T-cell (primary cell): ENCODE results near the gene PDZRN3. TPM values are rescaled to one million over a fixed set of nuclear protein-coding genes. Genes with fewer than 3 reads are reported as not detected.

Source experiments
- ATAC-seq, 4 experiments: fragments of 200-7000 bp in 3 of 4; fragments of 150-1000 bp in 1 of 4; cut with Tn5 transposase; replicated peaks in 1 of 4; 1 replicate in 3 of 4; 2 replicates in 1 of 4; pipeline ENCODE4 v1.10.0; 2021; ENCODE audit warnings: moderate library complexity in 3 of 4, mild to moderate bottlenecking in 2 of 4, moderate number of reproducible peaks in 1 of 4
- CTCF ChIA-PET, 2 donors: fragments of 300-600 bp; sonication (Branson Sonifier 250); formaldehyde crosslinking; loops; one replicate each; lab custom pipeline; 2022; ENCODE audit warnings: antibody characterized with exemption in 2 of 2; lab: Charles Lee
- POLR2A ChIA-PET, 2 donors: fragments of 300-600 bp; sonication (Branson Sonifier 250); formaldehyde crosslinking; loops; one replicate each; lab custom pipeline; 2022; ENCODE audit warnings: antibody characterized with exemption in 2 of 2; lab: Charles Lee
- DNase-seq, 35 experiments: peaks; one replicate each; pipeline versions ENCODE4 v3.0.0 to v3.0.0-alpha.2; 2013 to 2023
- H3K27ac ChIP-seq: one replicate; pipeline ENCODE4 v1.5.1; 2013; ENCODE audit warnings: low read length
- H3K27me3 ChIP-seq, 2 experiments: replicated peaks in 1 of 2; 1 replicate in 1 of 2; 2 replicates in 1 of 2; pipeline versions ENCODE4 v1.6.1 to v1.7.0; 2013; ENCODE audit warnings: low read length in 1 of 2, mixed read lengths in 1 of 2; ENCODE audit not compliant: control insufficient read depth in 2 of 2, insufficient read depth in 2 of 2; ENCODE audit errors: extremely low read depth in 1 of 2
- H3K36me3 ChIP-seq, 2 donors: 1 replicate in 1 of 2; 2 replicates in 1 of 2; pipeline versions ENCODE4 v1.6.1 to v1.7.0; 2013; ENCODE audit warnings: low read length in 1 of 2; ENCODE audit not compliant: control insufficient read depth in 2 of 2, insufficient read depth in 1 of 2; ENCODE audit errors: extremely low read depth in 1 of 2
- H3K4me1 ChIP-seq, 2 experiments: 1 replicate in 1 of 2; 2 replicates in 1 of 2; pipeline versions ENCODE4 v1.6.1 to v1.7.0; 2013; ENCODE audit warnings: low read length in 2 of 2, mixed read lengths in 1 of 2; ENCODE audit not compliant: insufficient read depth in 2 of 2, control insufficient read depth in 1 of 2; ENCODE audit errors: extremely low read depth in 1 of 2
- H3K4me3 ChIP-seq, 2 donors: 1 replicate in 1 of 2; 2 replicates in 1 of 2; pipeline versions ENCODE4 v1.5.1 to v1.7.0; 2013; ENCODE audit warnings: mild to moderate bottlenecking in 2 of 2, low read length in 1 of 2, moderate library complexity in 1 of 2; ENCODE audit not compliant: control insufficient read depth in 1 of 2; ENCODE audit errors: extremely low read depth in 1 of 2
- H3K9me3 ChIP-seq: 2 replicates; pipeline ENCODE4 v1.7.0; 2013
- H3K27ac Mint-ChIP-seq, 2 donors: one replicate each; pipeline ENCODE4 v1.8.0; 2020 to 2021; ENCODE audit warnings: mild to moderate bottlenecking in 2 of 2, mixed read lengths in 2 of 2
- H3K27me3 Mint-ChIP-seq, 2 donors: one replicate each; pipeline ENCODE4 v1.8.0; 2021 to 2022; ENCODE audit warnings: mixed read lengths in 2 of 2
- H3K36me3 Mint-ChIP-seq: one replicate; pipeline ENCODE4 v1.8.0; 2021; ENCODE audit warnings: mixed read lengths
- H3K4me1 Mint-ChIP-seq, 3 donors: one replicate each; pipeline ENCODE4 v1.8.0; 2020 to 2022; ENCODE audit warnings: mixed read lengths in 3 of 3, mild to moderate bottlenecking in 1 of 3
- H3K4me3 Mint-ChIP-seq, 3 donors: one replicate each; pipeline ENCODE4 v1.8.0; 2020 to 2022; ENCODE audit warnings: mild to moderate bottlenecking in 3 of 3, mixed read lengths in 3 of 3, moderate library complexity in 3 of 3
- H3K9me3 Mint-ChIP-seq, 3 donors: one replicate each; pipeline ENCODE4 v1.8.0; 2020 to 2022; ENCODE audit warnings: mixed read lengths in 3 of 3
- WGBS: methylation state at CpG from one replicate; pipeline ENCODE4 v1.1.5; 2013; ENCODE audit warnings: missing lambda C conversion rate; ENCODE audit not compliant: insufficient coverage; 5-methylcytosine and 5-hydroxymethylcytosine counted together
- total RNA-seq, 35 experiments: library from RNA in 6 of 35; stranded (reverse) in 6 of 35; fragments of 120-200 nt in 1 of 35; gene quantifications; one replicate each; pipeline versions ENCODE4 v1.2.1 to v1.2.4 and lab custom pipeline; 2013 to 2026

PDZRN3 gene
- total RNA-seq, 5 donors from 2014 or later (not counting 1 experiment from before 2014, with no cell fraction given), result 0.16 to 0.73 (median 0.18) TPM; not detected in 2

DNA sequence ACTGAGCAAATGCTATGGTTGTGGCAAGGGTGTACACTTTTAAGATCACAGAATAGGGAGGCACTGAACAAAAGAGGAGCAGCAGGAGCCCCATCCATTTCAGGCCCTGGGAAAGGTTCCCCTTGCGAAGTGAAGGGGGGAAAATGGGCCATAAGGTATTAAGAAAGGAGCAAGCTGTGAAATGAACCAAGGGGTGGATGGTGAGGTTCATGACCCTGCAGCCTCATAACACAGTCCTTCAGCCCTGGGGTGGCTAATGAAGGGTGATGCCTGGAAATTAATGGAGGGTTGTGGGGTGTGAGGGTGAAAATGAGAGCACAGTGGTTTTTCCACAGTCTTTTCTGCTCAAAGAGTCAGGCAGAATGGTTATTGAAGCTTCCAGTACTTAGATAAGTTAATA lies 150.1 kb downstream of the PDZRN3 start:
- POLR2A ChIA-PET, result no interaction called here

DNA sequence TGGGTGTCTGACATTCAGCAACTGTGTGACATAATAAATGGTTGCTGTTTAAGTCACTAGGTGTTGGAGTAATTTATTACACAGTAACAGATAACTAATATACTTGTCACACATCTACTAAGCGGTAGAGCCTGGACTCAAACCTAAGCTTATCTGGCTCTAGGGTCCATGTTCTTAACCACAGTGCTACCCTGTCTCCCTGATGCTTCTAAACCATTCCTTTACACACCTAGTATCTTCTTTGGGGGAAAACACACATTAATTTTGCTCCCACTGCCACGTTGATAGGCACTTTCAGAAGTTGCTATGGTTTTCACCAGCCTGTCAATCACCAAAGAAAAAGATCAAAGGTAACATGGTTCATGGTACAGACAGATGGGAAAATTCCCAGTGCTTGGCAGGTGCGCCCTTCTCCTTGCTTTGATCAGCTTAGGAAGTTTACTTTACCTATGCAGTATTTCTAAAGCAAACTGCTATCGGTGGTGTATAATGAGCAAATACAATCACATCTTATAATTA lies 150.8 kb downstream of the PDZRN3 start:
- no peaks in the 10 kb centered on the region for H3K36me3 Mint-ChIP-seq
- Histone ChIP-seq H3K4me3 (no peak overlapping the region), H3K27ac (no peak overlapping the region), H3K9me3 (peaks cover 7% of the 10 kb centered on the region), H3K4me1 (no peaks in the 10 kb centered on the region), H3K36me3 (no peaks in the 10 kb centered on the region), H3K27me3 (peaks cover 0 to 6% of the 10 kb centered on the region in 2 experiments)
- ChIA-PET CTCF (no interaction called here), POLR2A (no interaction called here)
- H3K27ac Mint-ChIP-seq, result no peak overlapping the region
- no peak overlapping the region for H3K4me3 Mint-ChIP-seq
- no peak for DNase-seq
- 88% methylated on average over 1 of the region's 4 CpGs for WGBS
- H3K27me3 Mint-ChIP-seq, result peaks cover 3 to 30% of the 10 kb centered on the region in 2 donors
- peaks cover 0 to 5% (median 4%) of the 10 kb centered on the region in 3 donors for H3K9me3 Mint-ChIP-seq
- no peaks in the 10 kb centered on the region for H3K4me1 Mint-ChIP-seq
- ATAC-seq, result no peak

More for the DNA sequence above, 150.1 kb downstream of the PDZRN3 start:
- Histone ChIP-seq H3K27me3 (peaks cover 0 to 6% of the 10 kb centered on the region in 2 experiments), H3K36me3 (no peaks in the 10 kb centered on the region), H3K27ac (no peak overlapping the region), H3K4me3 (no peak overlapping the region), H3K9me3 (peaks cover 7% of the 10 kb centered on the region), H3K4me1 (no peaks in the 10 kb centered on the region)
- CTCF ChIA-PET, result no interaction called here
- no CpG with 5 or more reads among the region's 1 CpG for WGBS
- peaks cover 0 to 5% (median 4%) of the 10 kb centered on the region in 3 donors for H3K9me3 Mint-ChIP-seq
- ATAC-seq (no peak), DNase-seq (no peak)
- H3K4me3 Mint-ChIP-seq, result no peak overlapping the region
- no peaks in the 10 kb centered on the region for H3K4me1 Mint-ChIP-seq
- H3K27me3 Mint-ChIP-seq, result peaks cover 3 to 36% of the 10 kb centered on the region in 2 donors
- H3K27ac Mint-ChIP-seq, result no peak overlapping the region
- no peaks in the 10 kb centered on the region for H3K36me3 Mint-ChIP-seq

DNA sequence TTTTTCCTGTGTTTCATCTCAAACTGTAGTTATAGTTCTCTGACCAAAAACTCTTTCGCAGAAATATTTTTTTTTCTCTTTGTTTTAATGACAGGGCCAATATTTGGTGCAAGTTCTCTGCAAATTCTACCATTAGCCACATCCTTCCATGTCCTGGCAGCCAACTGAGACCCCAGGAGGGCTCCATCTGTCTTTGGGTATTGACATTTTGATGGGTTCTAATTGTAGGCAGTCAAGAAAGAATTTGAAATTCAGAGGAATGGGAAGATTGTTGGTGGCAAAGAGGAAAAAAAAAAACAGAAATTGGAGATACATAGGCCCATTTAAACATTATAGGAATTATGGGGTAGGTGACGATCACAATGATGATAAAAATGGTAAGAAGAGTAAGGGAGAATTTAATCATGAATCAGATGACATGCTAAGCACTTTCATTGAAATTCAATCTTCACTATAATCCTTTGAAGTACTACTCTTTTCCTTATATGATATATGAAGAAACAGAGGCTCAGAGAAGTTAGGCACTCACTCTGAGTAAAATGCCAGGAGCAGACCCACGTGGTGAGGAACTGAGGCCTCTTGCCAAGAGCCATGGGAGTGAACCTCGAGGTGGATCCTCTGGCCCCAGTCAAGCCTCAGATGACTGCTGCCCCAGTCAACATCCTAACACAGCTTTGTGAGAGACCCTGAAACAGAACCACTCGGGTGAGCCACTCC lies 151.4 kb downstream of the PDZRN3 start:
- H3K9me3 Mint-ChIP-seq, result peaks cover 0 to 5% (median 4%) of the 10 kb centered on the region in 3 donors

DNA sequence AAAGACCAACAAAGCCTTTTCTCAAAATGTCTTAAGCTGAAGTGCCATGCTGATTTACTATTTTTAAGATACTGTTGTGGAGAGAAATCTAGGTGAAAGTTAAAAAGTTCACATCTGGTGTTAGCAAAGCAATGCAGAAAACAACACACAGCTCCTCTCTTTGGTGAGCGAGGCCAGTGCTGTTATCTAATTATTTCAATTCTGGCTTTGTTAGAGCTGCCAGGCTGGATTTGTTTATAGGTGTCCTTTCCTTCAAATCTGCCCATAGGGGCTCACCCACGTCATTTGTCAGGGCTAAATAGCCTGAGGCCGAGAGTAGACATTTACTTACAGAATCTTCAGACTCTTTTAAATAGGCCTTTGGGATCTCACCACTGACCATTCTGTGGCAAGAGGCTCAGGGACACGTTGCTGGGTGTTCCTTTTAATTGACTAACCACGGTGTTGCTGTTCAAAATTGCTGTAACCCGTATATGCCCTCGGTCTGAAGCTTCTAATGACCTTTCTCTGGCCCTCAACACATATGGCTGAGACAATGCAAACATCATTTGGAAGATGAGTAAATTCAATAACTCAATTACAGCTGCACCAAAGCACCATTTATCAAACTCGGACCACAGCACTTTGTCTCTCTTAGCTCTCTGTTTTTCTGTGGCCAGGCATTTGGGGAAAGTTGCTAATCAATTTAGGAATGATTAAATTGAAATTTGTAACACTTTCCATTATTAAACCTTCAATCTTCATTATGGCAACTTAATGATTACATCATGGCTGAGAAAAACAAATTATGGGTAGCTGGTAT lies 152.6 kb downstream of the PDZRN3 start:
- no peak overlapping the region for H3K4me3 ChIP-seq
- no peaks in the 10 kb centered on the region for H3K4me1 ChIP-seq
- Mint-ChIP-seq H3K27ac (no peak overlapping the region), H3K4me3 (no peak overlapping the region), H3K27me3 (peaks cover 3 to 24% of the 10 kb centered on the region in 2 donors), H3K36me3 (no peaks in the 10 kb centered on the region), H3K4me1 (no peaks in the 10 kb centered on the region), H3K9me3 (no peaks in the 10 kb centered on the region)
- no peaks in the 10 kb centered on the region for H3K9me3 ChIP-seq
- H3K36me3 ChIP-seq, result no peaks in the 10 kb centered on the region
- DNase-seq (no peak), ATAC-seq (no peak)
- POLR2A ChIA-PET, result interaction anchor here in 1 of 2 donors (0.5 kb wide), 1 partner anchor 73 kb away, joined by 5 read pairs; no protein-coding TSS in a partner anchor
- H3K27me3 ChIP-seq, result peaks cover 0 to 4% of the 10 kb centered on the region in 2 experiments
- CTCF ChIA-PET, result no interaction called here
- WGBS, result 48% methylated on average over 6 of the region's 8 CpGs
- H3K27ac ChIP-seq, result no peak overlapping the region

More for the DNA sequence above, 151.4 kb downstream of the PDZRN3 start:
- ChIA-PET CTCF (no interaction called here), POLR2A (no interaction called here)
- Histone ChIP-seq H3K4me1 (no peaks in the 10 kb centered on the region), H3K36me3 (no peaks in the 10 kb centered on the region), H3K9me3 (peaks cover 7% of the 10 kb centered on the region), H3K4me3 (no peak overlapping the region), H3K27me3 (peaks cover 0 to 6% of the 10 kb centered on the region in 2 experiments), H3K27ac (no peak overlapping the region)
- ATAC-seq, result no peak
- DNase-seq, result no peak
- peaks cover 3 to 28% of the 10 kb centered on the region in 2 donors for H3K27me3 Mint-ChIP-seq
- H3K27ac Mint-ChIP-seq, result no peak overlapping the region
- H3K4me1 Mint-ChIP-seq, result no peaks in the 10 kb centered on the region
- no peak overlapping the region for H3K4me3 Mint-ChIP-seq
- no peaks in the 10 kb centered on the region for H3K36me3 Mint-ChIP-seq
- WGBS, result no CpG with 5 or more reads among the region's 5 CpGs

DNA sequence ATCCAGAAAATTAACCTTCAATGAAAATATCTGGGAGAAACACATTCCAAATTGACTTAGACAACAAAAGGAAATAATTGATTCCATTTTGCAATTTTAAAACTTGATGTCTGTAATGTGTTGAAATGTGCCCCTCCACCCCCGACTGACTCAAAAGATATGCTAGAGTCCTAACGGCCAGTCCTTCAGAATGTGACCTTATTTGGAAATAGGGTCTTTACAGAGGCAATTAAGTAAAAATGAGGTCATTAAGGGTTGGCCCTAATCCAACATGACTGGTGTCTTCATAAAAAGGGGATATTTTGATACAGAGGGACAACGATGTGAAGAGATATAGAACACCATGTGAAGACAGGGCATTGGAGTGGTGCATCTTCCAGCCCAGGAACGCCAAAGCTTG lies 153.9 kb downstream of the PDZRN3 start:
- H3K4me1 Mint-ChIP-seq, result no peaks in the 10 kb centered on the region
- 66% methylated on average over 3 of the region's 4 CpGs for WGBS
- H3K27ac Mint-ChIP-seq, result no peak overlapping the region
- H3K36me3 Mint-ChIP-seq, result no peaks in the 10 kb centered on the region
- H3K4me3 Mint-ChIP-seq, result no peak overlapping the region
- DNase-seq (no peak), ATAC-seq (no peak)
- Histone ChIP-seq H3K36me3 (no peaks in the 10 kb centered on the region), H3K9me3 (no peaks in the 10 kb centered on the region), H3K4me1 (no peaks in the 10 kb centered on the region), H3K4me3 (no peak overlapping the region), H3K27ac (no peak overlapping the region), H3K27me3 (peaks cover 0 to 2% of the 10 kb centered on the region in 2 experiments)
- no peaks in the 10 kb centered on the region for H3K9me3 Mint-ChIP-seq
- ChIA-PET POLR2A (no interaction called here), CTCF (no interaction called here)
- peaks cover 3 to 21% of the 10 kb centered on the region in 2 donors for H3K27me3 Mint-ChIP-seq

DNA sequence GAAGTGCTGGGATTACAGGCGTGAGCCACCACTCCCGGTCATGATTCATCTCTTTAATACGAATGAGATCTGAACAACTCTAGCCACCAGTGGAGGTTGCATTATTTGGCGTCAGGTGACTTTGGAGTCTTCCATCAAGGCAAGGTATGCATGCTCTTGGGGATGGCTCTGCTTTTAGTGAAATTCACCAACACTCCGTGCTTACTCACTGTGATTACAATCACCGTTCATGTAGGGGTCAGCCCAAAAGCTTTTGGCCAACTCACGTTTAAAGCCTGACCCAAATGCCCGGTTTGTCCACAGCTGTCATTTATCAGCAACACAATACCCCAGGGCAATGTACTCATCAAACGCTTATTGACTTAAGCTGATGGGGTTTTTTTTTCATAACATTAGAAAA lies 155.4 kb downstream of the PDZRN3 start:
- WGBS, result 90% methylated on average over 5 of the region's 9 CpGs
- ChIA-PET POLR2A (no interaction called here), CTCF (no interaction called here)
- H3K4me1 Mint-ChIP-seq, result no peaks in the 10 kb centered on the region
- H3K36me3 ChIP-seq, result no peaks in the 10 kb centered on the region
- ATAC-seq, result no peak
- H3K27me3 Mint-ChIP-seq, result peaks cover 1 to 18% of the 10 kb centered on the region in 2 donors
- H3K27ac ChIP-seq, result no peak overlapping the region
- no peaks in the 10 kb centered on the region for H3K9me3 Mint-ChIP-seq
- H3K27me3 ChIP-seq, result peaks cover 0 to 2% of the 10 kb centered on the region in 2 experiments
- H3K9me3 ChIP-seq, result no peaks in the 10 kb centered on the region
- no peaks in the 10 kb centered on the region for H3K4me1 ChIP-seq
- H3K36me3 Mint-ChIP-seq, result no peaks in the 10 kb centered on the region
- DNase-seq, result no peak
- no peak overlapping the region for H3K4me3 Mint-ChIP-seq
- H3K27ac Mint-ChIP-seq, result no peak overlapping the region
- H3K4me3 ChIP-seq, result no peak overlapping the region
